SHP77 treated with DMSO at 0.1 percent for 48 hours (cell line): Measurements from ENCODE around the gene BANK1.
"Not testable (repeated sequence)": the region's sequence is repeated elsewhere in the genome, so short reads cannot be mapped to it uniquely, and the experiment has no call there.

Experiments used
- DNase-seq: peaks from one replicate; lab custom pipeline; 2025; lab: John Stamatoyannopoulos, UW

The BANK1 gene

GRCh38 chr4:101885574-101885973 lies 95.0 kb downstream of the BANK1 start:
- DNase-seq, result peak; percentile 1

GRCh38 chr4:101886826-101887225 lies 96.3 kb downstream of the BANK1 start:
- DNase-seq, result no peak

GRCh38 chr4:101888472-101888871 lies 97.9 kb downstream of the BANK1 start:
- DNase-seq, result no peak

- DNase-seq, result not testable (repeated sequence)
These were observed 115.0 kb downstream of the BANK1 start for GRCh38 chr4:101905527-101905926.

GRCh38 chr4:101910786-101911373 lies 120.3 kb downstream of the BANK1 start:
- no peak for DNase-seq

- DNase-seq, result no peak
These were observed 121.1 kb downstream of the BANK1 start for GRCh38 chr4:101911616-101912015.

GRCh38 chr4:101914761-101915160 lies 124.2 kb downstream of the BANK1 start:
- DNase-seq, result no peak

GRCh38 chr4:101919373-101919977 lies 128.9 kb downstream of the BANK1 start:
- no peak for DNase-seq

- DNase-seq, result peak; percentile 1
These were observed 130.8 kb downstream of the BANK1 start for GRCh38 chr4:101921370-101921769.

- no peak for DNase-seq
These were observed 141.1 kb downstream of the BANK1 start for GRCh38 chr4:101931619-101932018.

- DNase-seq, result no peak
These were observed 143.3 kb downstream of the BANK1 start for GRCh38 chr4:101933855-101934254.

- no peak for DNase-seq
These were observed 148.3 kb downstream of the BANK1 start for GRCh38 chr4:101938836-101939235.

GRCh38 chr4:101941816-101942358 lies 151.4 kb downstream of the BANK1 start:
- no peak for DNase-seq

GRCh38 chr4:101942891-101943290 lies 152.4 kb downstream of the BANK1 start:
- no peak for DNase-seq

- no peak for DNase-seq
These were observed 154.1 kb downstream of the BANK1 start for GRCh38 chr4:101944649-101945048.

- DNase-seq, result no peak
These were observed 157.5 kb downstream of the BANK1 start for GRCh38 chr4:101948055-101948454.

- DNase-seq, result no peak
These were observed 158.4 kb downstream of the BANK1 start for GRCh38 chr4:101948951-101949350.

GRCh38 chr4:101950258-101950979 lies 159.9 kb downstream of the BANK1 start:
- DNase-seq, result no peak

GRCh38 chr4:101952985-101953384 lies 162.5 kb downstream of the BANK1 start:
- no peak for DNase-seq

- DNase-seq, result peak; percentile 41
These were observed 163.4 kb downstream of the BANK1 start for GRCh38 chr4:101953949-101954348.

GRCh38 chr4:101954351-101954750 lies 163.8 kb downstream of the BANK1 start:
- DNase-seq, result peak; percentile 41

- DNase-seq, result no peak
These were observed 164.6 kb downstream of the BANK1 start for GRCh38 chr4:101954975-101955678.
